DMS 273 treated with DMSO at 0.1 percent for 48 hours (cell line): ENCODE results near the gene MAPK10.
"Not testable (repeated sequence)": the region's sequence is repeated elsewhere in the genome, so short reads cannot be mapped to it uniquely, and the experiment has no call there.

Source experiments
- DNase-seq: peaks from one replicate; lab custom pipeline; 2025; lab: John Stamatoyannopoulos, UW

The MAPK10 gene

DNA sequence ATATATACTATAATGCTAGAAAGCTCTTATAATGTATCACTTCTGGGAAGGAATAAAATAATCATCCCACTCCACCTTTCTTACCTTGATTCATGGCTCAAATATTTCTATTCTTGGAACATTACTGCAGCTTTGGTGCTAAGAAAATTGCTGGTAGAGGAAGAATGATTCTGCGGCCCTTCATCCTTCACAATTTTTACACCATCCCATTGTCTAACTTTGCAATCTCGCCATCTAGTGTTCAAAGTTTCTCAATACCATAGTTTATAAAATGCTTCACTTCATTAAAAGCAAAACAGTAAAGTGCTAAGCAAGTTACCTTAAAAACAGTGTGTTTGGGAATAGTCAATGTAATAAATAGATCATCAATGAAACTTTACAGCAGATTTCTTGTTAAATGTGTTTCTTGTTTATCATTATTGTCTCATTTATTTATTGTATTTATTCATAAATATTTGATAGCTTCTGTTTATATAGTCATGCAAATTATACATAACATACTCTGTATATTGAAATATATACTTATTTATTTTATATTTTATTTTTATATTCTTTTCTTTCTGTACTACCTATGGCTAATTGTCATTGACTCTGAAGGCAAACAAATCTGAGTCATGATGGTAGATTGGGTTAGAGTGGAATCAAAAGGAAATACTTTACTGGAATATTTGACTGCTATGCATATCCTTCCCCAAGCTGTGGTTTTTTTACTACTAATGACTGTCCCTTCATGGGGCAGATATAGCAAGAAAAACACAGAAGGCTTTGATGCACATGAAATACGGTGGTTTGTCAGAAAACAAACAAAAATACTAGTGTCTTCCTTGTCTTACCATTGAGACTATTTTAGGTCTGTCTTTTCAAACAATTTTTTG lies 390.7 kb downstream of the MAPK10 start:
- DNase-seq: no peak

DNA sequence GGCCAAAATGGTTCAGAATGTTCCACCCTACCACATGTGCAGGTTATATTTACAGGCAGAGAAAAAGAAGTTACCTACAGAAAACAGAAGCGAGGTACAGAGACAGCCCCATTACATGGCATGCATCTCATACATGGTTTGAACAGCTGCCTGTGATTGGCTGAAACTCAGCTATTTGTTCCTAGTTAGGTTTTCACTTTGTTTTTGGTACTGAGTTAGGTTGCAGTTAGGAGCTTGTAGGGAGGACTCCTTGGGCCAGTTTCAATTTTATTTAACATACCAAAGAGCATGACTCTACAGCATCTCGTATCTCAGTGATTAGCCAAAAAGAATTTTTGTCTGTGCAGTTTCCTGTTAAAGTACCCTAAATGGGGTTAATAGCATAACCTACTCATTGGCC lies 392.0 kb downstream of the MAPK10 start:
- DNase-seq: no peak

DNA sequence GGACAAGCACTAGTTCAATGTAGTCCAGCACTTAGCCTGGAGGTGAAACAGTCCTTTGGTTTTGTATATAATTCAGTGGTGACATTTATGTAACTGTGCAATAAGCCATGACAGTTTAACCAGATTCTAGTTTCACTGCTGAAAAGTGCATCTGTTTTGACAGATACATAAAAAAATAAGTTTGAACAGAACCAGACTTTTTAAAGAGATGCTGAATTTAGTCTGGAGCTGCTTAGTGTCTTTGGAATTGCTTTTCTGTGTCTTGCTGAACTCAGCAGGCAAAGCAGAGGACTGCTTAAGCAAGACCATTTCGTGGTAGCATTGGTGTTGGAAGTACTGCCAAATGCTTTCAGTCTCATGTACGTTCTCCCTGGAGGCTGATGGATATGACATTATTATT lies 393.5 kb downstream of the MAPK10 start:
- no peak for DNase-seq

DNA sequence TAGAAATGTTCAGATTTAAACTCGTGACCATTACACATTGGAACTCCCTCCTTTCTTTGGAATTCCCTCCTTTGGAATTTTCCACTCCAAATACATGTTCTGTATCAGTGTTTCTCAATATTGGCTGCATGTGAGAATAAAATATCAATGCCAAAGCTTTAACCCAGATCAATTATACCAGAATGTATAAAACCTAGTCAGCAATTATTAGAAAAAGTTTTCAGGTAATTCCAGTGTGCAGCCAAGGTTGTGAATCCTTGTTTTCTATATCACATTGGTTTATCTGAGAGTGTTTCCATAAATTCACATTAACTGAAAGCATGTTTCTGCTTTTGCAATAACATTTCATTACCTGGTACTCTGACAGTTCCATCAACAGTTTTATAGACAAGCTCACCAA lies 394.3 kb downstream of the MAPK10 start:
- no peak for DNase-seq

DNA sequence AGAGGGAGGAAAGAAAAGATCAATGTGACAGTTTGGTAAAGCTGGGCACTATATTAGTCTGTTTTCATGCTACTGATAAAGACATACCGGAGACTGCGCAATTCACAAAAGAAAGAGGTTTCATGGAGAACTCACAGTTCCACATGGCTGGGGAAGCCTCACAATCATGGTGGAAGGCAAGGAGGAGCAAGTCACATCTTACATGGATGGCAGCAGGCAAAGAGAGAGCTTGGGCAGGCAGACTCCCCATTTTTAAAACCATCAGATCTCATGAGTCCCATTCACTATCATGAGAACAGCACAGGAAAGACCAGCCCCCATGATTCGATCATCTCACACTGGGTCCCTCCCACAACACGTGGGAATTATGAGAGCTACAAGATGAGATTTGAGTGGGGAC lies 394.8 kb downstream of the MAPK10 start:
- DNase-seq: not testable (repeated sequence)

DNA sequence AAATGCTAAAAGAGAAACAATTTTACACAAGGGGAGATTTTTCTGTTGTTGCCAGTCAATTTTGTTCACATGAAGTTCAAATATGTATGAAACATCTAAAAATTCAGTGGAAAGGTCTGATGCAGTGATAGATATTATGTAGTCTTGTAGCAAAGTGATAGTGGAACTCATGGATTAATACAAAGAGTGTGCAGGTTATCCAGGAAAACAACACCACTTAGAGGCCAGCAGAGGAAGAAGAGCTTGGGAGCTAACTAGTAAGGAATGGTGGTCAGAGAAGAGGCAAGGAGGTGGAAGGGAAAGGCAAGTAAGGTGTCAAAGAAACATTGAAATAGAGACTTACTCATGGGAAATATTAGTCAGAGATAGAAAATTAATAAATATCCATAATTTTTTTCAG lies 395.6 kb downstream of the MAPK10 start:
- DNase-seq: no peak

DNA sequence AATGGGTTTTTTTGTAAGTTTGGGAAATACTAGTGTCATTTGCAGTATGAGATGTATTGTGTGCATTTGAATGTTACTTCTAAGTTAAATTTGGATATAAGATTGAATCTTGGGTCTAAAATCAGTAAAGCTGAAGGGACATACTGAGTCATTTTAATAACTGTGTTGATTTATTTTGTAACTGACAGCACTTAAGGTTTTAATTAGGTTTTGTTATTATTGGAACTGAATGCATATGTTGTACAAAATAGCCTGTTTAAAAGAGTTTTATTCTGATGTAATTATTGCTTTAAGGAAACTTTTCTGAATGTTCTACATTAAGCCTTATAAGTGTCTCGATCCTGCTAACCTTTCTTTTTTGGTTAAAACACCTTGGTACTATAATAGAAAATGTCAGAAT lies 396.6 kb downstream of the MAPK10 start:
- DNase-seq: no peak

DNA sequence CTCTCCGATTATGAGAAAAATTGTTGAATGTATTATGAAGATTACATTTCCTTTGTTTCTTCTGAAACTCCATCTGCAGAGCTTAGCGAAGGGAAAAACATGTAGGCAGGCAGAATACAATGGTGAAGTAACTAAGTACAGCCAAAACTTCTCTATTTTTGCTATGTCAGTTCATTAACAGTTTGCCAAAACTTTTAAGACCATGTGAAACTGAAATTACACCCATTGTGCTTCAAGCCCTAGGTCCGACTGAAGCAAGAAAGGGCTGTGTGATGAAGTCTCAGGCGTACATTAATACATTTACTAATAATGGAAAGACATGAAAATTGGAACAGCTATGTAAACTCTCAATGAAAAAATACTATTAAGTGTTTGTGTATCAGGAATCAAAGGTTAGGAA lies 398.0 kb downstream of the MAPK10 start:
- DNase-seq: no peak

DNA sequence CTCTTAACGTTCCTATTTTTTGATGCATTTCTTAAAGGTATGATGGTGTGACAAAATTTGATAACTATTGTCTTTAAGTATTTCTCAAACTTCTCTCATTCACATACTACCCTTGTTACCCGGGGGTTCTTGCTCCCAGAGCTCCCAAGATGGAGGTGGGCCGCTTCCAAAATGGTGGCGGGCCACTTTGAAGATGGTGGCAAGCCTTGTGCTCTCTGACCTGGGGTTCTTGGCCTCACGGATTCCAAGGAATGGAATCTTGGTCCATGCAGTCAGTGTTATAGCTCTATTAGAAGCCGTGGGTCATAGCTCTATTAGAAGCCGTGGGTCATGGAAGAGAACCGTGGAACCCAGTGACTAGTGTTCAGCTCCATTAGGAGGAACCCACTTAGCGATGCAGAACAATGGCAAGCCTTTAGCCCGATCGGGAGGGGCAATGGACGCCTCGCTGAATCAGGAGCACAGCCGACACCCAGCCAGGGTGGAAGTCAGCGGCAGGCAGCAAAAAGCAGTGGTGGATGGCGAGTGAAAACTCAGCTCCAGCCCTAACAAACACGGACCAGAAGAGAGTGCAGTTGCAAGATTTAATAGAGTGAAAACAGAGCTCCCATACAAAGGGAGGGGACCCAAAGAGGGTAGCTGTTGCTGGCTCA lies 403.4 kb downstream of the MAPK10 start:
- no peak for DNase-seq

DNA sequence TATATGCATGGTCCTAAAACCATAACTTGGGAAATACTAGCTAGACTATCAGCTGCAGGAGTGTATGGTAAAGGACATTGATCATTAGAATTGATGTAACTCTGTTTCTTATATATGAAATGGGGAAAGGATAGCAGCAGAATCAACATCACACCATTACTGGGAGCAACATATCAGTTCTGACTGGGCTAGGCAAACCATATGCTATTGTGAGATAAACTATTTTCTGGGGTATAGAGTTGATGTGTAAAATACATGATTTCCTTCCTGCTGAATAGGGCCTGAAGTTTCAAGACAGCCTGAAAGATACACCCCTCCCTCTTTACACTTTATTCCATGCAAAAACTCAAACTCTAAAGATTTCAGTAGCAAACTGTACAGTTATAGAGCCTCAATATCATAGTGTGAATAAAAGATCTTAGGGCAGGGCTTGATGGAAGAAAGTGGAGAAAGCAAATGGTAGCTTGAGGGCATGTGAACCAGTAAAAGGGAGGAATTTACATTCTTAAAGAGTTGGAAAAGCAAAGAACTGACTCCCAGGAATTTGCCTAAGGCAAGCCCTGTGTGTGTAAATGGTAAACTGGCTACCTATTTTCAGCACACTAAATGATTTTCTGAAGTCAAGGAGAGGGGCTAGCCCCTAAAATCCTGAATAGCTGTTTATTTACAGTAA lies 404.1 kb downstream of the MAPK10 start:
- DNase-seq: no peak

DNA sequence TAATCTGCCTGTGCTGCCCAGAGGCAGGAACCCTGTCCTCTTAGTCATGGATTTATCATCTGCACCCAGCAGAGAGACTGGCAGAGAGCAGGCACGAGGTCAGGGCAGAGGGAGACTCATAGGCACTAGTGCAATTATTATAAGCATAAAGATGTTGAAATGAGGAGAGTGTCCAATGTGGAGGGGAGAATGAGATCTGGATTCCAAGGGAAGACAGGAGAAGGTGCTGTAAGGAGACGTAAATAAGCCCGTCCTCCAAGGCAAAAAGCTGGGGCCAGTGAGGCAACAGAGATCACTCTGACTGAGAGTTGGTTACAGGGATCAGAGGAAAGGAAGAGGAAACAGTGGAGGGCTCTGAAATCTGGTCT lies 406.2 kb downstream of the MAPK10 start:
- DNase-seq: no peak

DNA sequence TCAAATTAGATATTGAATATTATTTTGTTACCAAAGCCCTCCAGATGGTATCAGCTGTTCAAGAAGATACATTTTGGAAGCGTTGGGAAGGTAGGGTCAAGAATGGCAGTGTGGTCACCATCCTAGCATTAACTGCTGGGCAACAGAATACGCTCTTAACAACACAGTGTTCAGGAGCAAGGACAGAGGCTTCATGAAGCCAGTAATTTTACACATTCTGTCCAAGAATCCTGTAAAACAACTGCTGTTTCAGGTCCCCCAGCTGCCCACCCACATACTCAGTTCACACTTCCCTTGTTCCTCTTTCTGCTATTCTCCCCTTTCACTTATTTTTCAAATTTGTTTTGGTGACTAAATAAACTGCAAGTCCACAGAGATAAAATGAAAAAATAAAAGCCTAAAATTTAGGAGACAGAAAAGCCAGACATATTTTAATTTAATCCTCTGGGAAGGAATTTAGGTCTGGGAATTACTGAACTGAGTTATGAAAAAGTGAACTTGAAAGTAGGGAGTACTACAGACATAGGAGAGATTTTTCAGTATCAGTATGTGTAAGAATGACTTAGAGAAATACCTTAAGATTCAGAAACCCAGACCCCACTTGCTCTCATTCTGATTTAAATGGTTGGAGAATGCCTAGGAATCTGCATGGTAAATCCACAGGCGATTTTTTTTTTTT lies 406.7 kb downstream of the MAPK10 start:
- DNase-seq: no peak

DNA sequence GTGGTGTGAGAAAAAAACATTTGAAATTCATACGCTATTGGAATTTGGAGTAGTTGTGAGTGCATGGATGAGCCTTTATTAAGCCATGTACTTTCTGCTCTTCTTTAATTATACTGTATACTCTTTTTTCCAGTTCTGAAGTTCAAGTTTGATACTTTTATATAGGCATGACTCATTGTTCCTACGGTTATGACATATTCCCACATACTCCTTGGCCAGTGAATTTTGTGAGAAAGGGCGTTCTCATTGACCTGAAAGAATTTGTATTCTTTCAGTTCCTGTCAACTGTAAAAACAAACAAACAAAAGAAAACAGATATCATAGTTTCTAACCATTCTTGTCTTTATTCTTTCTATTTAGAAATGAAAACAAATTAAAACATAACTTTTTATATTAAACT lies 407.3 kb downstream of the MAPK10 start:
- DNase-seq: no peak

DNA sequence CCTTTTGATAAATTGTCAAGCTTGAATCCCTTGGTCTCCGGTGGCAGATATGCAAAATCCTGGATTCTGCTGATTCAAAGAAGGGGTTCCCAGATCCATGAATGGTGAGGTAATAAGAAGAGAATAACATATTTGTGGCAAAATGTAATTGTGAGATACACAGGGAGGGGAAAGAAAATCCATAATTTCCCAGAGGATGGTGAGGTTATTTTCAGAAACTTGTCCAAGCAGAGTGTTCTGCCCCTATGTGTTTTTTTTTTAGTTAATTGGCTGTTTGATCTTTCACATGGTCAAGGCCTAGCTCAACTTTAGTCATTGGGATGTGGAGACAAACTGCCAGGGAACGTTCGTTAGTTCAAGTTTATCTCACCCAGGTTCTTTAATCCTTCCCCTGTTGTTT lies 408.8 kb downstream of the MAPK10 start:
- no peak for DNase-seq

DNA sequence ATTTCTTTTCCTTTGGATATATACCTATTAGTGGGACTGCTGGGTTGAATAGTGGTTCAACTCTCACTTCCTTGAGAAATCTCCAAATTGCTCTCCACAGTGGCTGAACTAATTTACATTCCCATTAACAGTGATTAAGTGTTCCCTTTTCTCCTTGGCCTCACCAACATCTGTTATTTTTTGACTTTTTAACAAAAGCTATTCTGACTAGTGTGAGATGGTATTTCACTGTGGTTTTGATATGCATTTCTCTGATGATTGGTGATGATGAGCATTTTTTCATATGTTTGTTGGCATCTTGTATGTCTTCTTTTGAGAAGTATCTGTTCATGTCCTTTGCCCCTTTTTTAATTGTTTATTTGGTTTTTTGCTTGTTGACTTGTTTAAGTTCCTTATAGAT lies 413.0 kb downstream of the MAPK10 start:
- no peak for DNase-seq

DNA sequence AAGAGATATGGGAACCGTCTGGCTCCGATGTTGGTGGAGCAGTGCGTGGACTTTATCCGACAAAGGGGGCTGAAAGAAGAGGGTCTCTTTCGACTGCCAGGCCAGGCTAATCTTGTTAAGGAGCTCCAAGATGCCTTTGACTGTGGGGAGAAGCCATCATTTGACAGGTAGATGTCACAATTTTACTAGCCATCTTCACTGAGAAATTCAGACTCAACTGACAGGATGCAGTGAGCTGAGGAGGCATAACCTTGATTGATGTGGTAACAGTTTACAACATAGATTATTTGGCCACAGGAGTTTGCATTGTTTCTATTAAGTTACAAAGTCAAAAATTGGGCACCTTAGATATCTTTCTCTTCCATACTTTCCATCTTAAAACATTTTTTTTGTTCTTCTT lies 417.7 kb downstream of the MAPK10 start:
- no peak for DNase-seq

DNA sequence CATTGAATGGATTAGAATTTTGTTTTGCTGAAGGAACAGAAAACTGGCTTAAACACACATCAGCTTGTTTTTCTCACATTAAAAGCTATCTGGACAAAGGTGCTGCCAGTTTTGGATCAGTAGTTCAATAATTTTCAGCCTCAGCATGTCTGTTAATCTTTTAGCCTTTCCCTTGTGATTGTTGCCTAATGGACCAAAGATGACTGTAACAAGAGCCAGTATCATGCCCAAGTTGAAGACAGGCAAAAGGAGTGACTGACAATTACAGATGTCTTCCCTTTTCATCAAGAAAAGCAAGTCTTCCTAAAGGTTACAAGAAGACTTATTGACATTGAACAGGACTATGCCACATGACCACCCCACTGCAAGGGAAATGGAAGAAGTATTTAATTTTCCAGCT lies 419.7 kb downstream of the MAPK10 start:
- no peak for DNase-seq
